Spleen (tissue), 11 donors: ENCODE results near the gene FBLN5. TPM values are rescaled to one million over a fixed set of nuclear protein-coding genes. Genes with fewer than 3 reads are reported as not detected.

ENCODE experiments used
- DNase-seq: peaks from one replicate; pipeline ENCODE4 v3.0.0-alpha.2; 2020
- H3K27ac ChIP-seq, 8 donors: fragments of 200-600 bp; sonication (generic) in 7 of 8; 1 replicate in 4 of 8; 2 replicates in 4 of 8; pipeline versions ENCODE4 v1.5.0 to v1.8.0; 2016 to 2021; ENCODE audit warnings: inconsistent platforms in 4 of 8, mild to moderate bottlenecking in 4 of 8, moderate library complexity in 1 of 8
- H3K27me3 ChIP-seq, 7 donors: fragments of 200-600 bp; sonication (generic) in 6 of 7; replicated peaks in 1 of 7; 1 replicate in 4 of 7; 2 replicates in 3 of 7; pipeline versions ENCODE4 v1.5.0 to v1.8.0; 2016 to 2021; ENCODE audit warnings: inconsistent platforms in 3 of 7, mild to moderate bottlenecking in 1 of 7
- H3K36me3 ChIP-seq, 6 donors: fragments of 200-600 bp; sonication (generic) in 5 of 6; 1 replicate in 4 of 6; 2 replicates in 2 of 6; pipeline versions ENCODE4 v1.5.0 to v1.8.0; 2016 to 2021; ENCODE audit warnings: inconsistent platforms in 2 of 6
- H3K4me1 ChIP-seq, 6 donors: fragments of 200-600 bp; sonication (generic) in 5 of 6; 1 replicate in 3 of 6; 2 replicates in 3 of 6; pipeline versions ENCODE4 v1.5.0 to v1.8.0; 2016 to 2021; ENCODE audit warnings: inconsistent platforms in 3 of 6
- H3K4me3 ChIP-seq, 8 donors: fragments of 200-600 bp; sonication (generic) in 7 of 8; 1 replicate in 4 of 8; 2 replicates in 4 of 8; pipeline versions ENCODE4 v1.5.0 to v1.8.0; 2016 to 2021; ENCODE audit warnings: inconsistent platforms in 4 of 8, mild to moderate bottlenecking in 4 of 8, moderate library complexity in 2 of 8
- H3K9me3 ChIP-seq, 8 donors: fragments of 200-600 bp; sonication (generic) in 7 of 8; 1 replicate in 4 of 8; 2 replicates in 4 of 8; pipeline versions ENCODE4 v1.5.0 to v1.8.0; 2016 to 2021; ENCODE audit warnings: inconsistent platforms in 4 of 8
- CTCF ChIP-seq, 11 experiments: fragments of 200-600 bp in 7 of 11; fragments of 450-650 bp in 4 of 11; sonication (generic) in 4 of 11; IDR thresholded peaks in 8 of 11; conservative IDR thresholded peaks in 3 of 11; 1 replicate in 7 of 11; 2 replicates in 4 of 11; pipeline versions ENCODE4 v1.4.0 to v1.8.0; 2016 to 2021; ENCODE audit warnings: antibody characterized with exemption in 11 of 11, inconsistent platforms in 4 of 11, mild to moderate bottlenecking in 1 of 11
- POLR2A ChIP-seq, 3 donors: fragments of 450-650 bp; IDR thresholded peaks; one replicate each; pipeline ENCODE4 v1.5.1; 2017; ENCODE audit warnings: antibody characterized with exemption in 3 of 3, mild to moderate bottlenecking in 1 of 3
- POLR2AphosphoS5 ChIP-seq, 3 donors: sonication (generic); formaldehyde crosslinking; IDR thresholded peaks; one replicate each; pipeline ENCODE4 v1.5.1; 2017; ENCODE audit warnings: antibody characterized with exemption in 3 of 3
- WGBS, 5 donors: extraction: QIAGEN DNeasy Blood & Tissue Kit in 3 of 5; methylation state at CpG; one replicate each; pipeline versions ENCODE4 v1.1.5 to v1.1.7; 2013 to 2018; 5-methylcytosine and 5-hydroxymethylcytosine counted together
- intact Hi-C: fragments of 100-400 bp; cut with DNase I; formaldehyde crosslinking; loops from one replicate; pipeline ENCODE4 v1.15.0; 2023; ENCODE audit warnings: low total_unique reads
- polyA plus RNA-seq, 3 donors: library from polyadenylated mRNA; stranded (reverse); fragments of 200-250 nt; gene quantifications; one replicate each; pipeline ENCODE4 v1.2.1, GENCODE V29; 2013
- total RNA-seq, 7 donors: library from RNA; depleted of rRNA in 3 of 7; stranded (reverse); fragments of >200 nt in 3 of 7; fragmentation: NEBNext Ultra II Directional in 4 of 7; extraction: Animal tissue kit (Norgen Biotek cat#: 25700) in 4 of 7; gene quantifications; one replicate each; pipeline versions ENCODE4 v1.1.0 to v1.2.1, GENCODE V29; 2016 to 2021
- donor health status: healthy with polysubstance abuse.
- donor health status: DM: no; HTN: no; CAD: no; lungs with moderate emphysema.
- donor health status: DM: no; HTN: no; CAD: no.
- donor health status: Bipolar disorder and iron deficiency.
- donor health status: healthy.
- donor health status: DM: no; HTN: no; CAD: no.
- donor health status: DM: yes; HTN: yes; CAD: no.

Gene FBLN5
- total and polyA plus RNA-seq, 10 donors: 26.4 to 396 (median 102) TPM

GRCh38 chr14:91893669-91894068 is 53.8 kb downstream of the FBLN5 start:
- no peaks in the 10 kb centered on the region for H3K27me3 ChIP-seq
- intact Hi-C loops: no loop called here
- TF ChIP-seq CTCF (IDR thresholded peaks at IDR 0.05 in 8 of 11, conservative IDR thresholded peaks at IDR 0.05 in 3 of 11): no peak
- no peak for TF ChIP-seq POLR2AphosphoS5 (IDR thresholded peaks at IDR 0.05)
- no peak for TF ChIP-seq POLR2A (IDR thresholded peaks at IDR 0.05)
- no peaks in the 10 kb centered on the region for H3K9me3 ChIP-seq
- no peak overlapping the region for H3K4me3 ChIP-seq
- peak overlapping the region in 3 of 8 donors; percentile 73 for H3K27ac ChIP-seq
- peaks cover 10 to 58% (median 27%) of the 10 kb centered on the region in 6 donors for H3K4me1 ChIP-seq
- 40 to 72% (median 46%) methylated on average over 4 of the region's 4 CpGs for WGBS, 5 donors
- DNase-seq: no peak
- peaks cover 0 to 26% (median 0%) of the 10 kb centered on the region in 6 donors for H3K36me3 ChIP-seq

- Histone ChIP-seq H3K36me3 (peaks cover 0 to 26% (median 0%) of the 10 kb centered on the region in 6 donors), H3K9me3 (no peaks in the 10 kb centered on the region), H3K4me1 (peaks cover 10 to 56% (median 27%) of the 10 kb centered on the region in 6 donors), H3K4me3 (no peak overlapping the region), H3K27me3 (no peaks in the 10 kb centered on the region), H3K27ac (peak overlapping the region in 4 of 8 donors; percentile 65 to 73 (median 73))
- 48 to 70% (median 53%) methylated on average over 7 of the region's 7 CpGs for WGBS, 5 donors
- no peak for DNase-seq
- TF ChIP-seq POLR2AphosphoS5 (IDR thresholded peaks at IDR 0.05) (no peak), POLR2A (IDR thresholded peaks at IDR 0.05) (no peak), CTCF (IDR thresholded peaks at IDR 0.05 in 8 of 11, conservative IDR thresholded peaks at IDR 0.05 in 3 of 11) (peak in 6 of 11 experiments; percentile 17 to 48 (median 29))
- intact Hi-C loops: no loop called here
Measured at GRCh38 chr14:91893007-91893406, 54.5 kb downstream of the FBLN5 start.

- peak overlapping the region in 5 of 8 donors; percentile 20 to 73 (median 73) for H3K27ac ChIP-seq
- WGBS, 5 donors: 78 to 93% (median 83%) methylated on average over 3 of the region's 3 CpGs
Measured at GRCh38 chr14:91891721-91892220, 55.7 kb downstream of the FBLN5 start.

More at GRCh38 chr14:91891721-91892220, 55.7 kb downstream of the FBLN5 start:
- TF ChIP-seq POLR2AphosphoS5 (IDR thresholded peaks at IDR 0.05) (no peak), POLR2A (IDR thresholded peaks at IDR 0.05) (no peak), CTCF (IDR thresholded peaks at IDR 0.05 in 8 of 11, conservative IDR thresholded peaks at IDR 0.05 in 3 of 11) (no peak)
- peaks cover 0 to 29% (median 0%) of the 10 kb centered on the region in 6 donors for H3K36me3 ChIP-seq
- intact Hi-C loops: no loop called here
- no peak overlapping the region for H3K4me3 ChIP-seq
- DNase-seq: no peak
- H3K4me1 ChIP-seq: peaks cover 10 to 54% (median 27%) of the 10 kb centered on the region in 6 donors
- H3K9me3 ChIP-seq: no peaks in the 10 kb centered on the region
- no peaks in the 10 kb centered on the region for H3K27me3 ChIP-seq
